Endothelial cell of umbilical vein (primary cell): ENCODE results near the gene BCR. TPM values are rescaled to one million over a fixed set of nuclear protein-coding genes. Genes with fewer than 3 reads are reported as not detected.

Experiments
- BruUV-seq: library from RNA; stranded (reverse); fragments of 400-500 nt; replicated peaks from 2 replicates; lab custom pipeline; 2021; lab: Mats Ljungman, UMichigan
- CTCF ChIA-PET: fragments of 300-600, 350-600 bp; sonication (Branson Sonifier 250); formaldehyde crosslinking; loops from one replicate; lab custom pipeline; 2021; ENCODE audit warnings: antibody characterized with exemption, inconsistent platforms; lab: Charles Lee
- POLR2A ChIA-PET: fragments of 300-600, 350-600 bp; sonication (Branson Sonifier 250); formaldehyde crosslinking; loops from one replicate; lab custom pipeline; 2021; ENCODE audit warnings: antibody characterized with exemption, inconsistent platforms; lab: Charles Lee
- DNase-seq: peaks from one replicate; pipeline ENCODE4 v3.0.0-alpha.2; 2011; ENCODE audit warnings: low read depth, low spot score
- FAIRE-seq: peaks from 2 replicates; lab custom pipeline; 2011; peaks lifted over from hg19 to GRCh38; lab: Jason Lieb, UNC
- H2AFZ ChIP-seq: 2 replicates; pipeline ENCODE4 v1.6.0; 2012; ENCODE audit warnings: low read depth, low read length, control low read depth, inconsistent platforms
- H3K27ac ChIP-seq: 2 replicates; pipeline ENCODE4 v1.5.1; 2011; ENCODE audit warnings: low read depth, mild to moderate bottlenecking, control low read depth, low read length, moderate library complexity; ENCODE audit not compliant: insufficient read depth
- H3K27me3 ChIP-seq, 2 experiments: 2 replicates each; pipeline versions ENCODE4 v1.6.0 to v1.6.1; 2011; ENCODE audit warnings: low read length in 2 of 2, mixed read lengths in 1 of 2; ENCODE audit not compliant: control insufficient read depth in 2 of 2, insufficient read depth in 2 of 2
- H3K36me3 ChIP-seq, 2 experiments: 2 replicates in 1 of 2; 3 replicates in 1 of 2; pipeline ENCODE4 v1.5.1; 2011; ENCODE audit warnings: low read length in 2 of 2, mild to moderate bottlenecking in 1 of 2, moderate library complexity in 1 of 2; ENCODE audit not compliant: control insufficient read depth in 2 of 2, insufficient read depth in 2 of 2; ENCODE audit errors: extremely low read depth in 1 of 2
- H3K4me1 ChIP-seq: 3 replicates; pipeline ENCODE4 v1.5.1; 2011; ENCODE audit warnings: mild to moderate bottlenecking, low read length; ENCODE audit not compliant: control insufficient read depth, insufficient read depth; ENCODE audit errors: extremely low read depth
- H3K4me2 ChIP-seq: 2 replicates; pipeline ENCODE4 v1.6.1; 2011; ENCODE audit warnings: low read length, control low read depth, mixed read lengths; ENCODE audit not compliant: insufficient read depth
- H3K4me3 ChIP-seq, 3 experiments: fragments of 200-600 bp in 1 of 3; sonication (generic), shearing (Covaris generic) in 1 of 3; replicated peaks in 1 of 3; 2 replicates each; pipeline ENCODE4 v1.5.1; 2011 to 2016; ENCODE audit warnings: control low read depth in 3 of 3, low read length in 3 of 3, mild to moderate bottlenecking in 2 of 3, inconsistent platforms in 1 of 3, low read depth in 1 of 3, moderate library complexity in 1 of 3; ENCODE audit not compliant: insufficient read depth in 1 of 3
- H3K79me2 ChIP-seq: 2 replicates; pipeline ENCODE4 v1.6.0; 2012; ENCODE audit warnings: low read length, inconsistent platforms; ENCODE audit not compliant: control insufficient read depth, insufficient read depth
- H3K9ac ChIP-seq: replicated peaks from 2 replicates; pipeline ENCODE3; 2011; ENCODE audit warnings: low read length, control low read depth; ENCODE audit not compliant: insufficient read depth; ENCODE audit errors: extremely low read depth
- H3K9me1 ChIP-seq: replicated peaks from 3 replicates; pipeline ENCODE4 v1.6.0; 2011; ENCODE audit warnings: mild to moderate bottlenecking, low read length; ENCODE audit not compliant: control insufficient read depth, insufficient read depth; ENCODE audit errors: extremely low read depth
- H3K9me3 ChIP-seq: replicated peaks from 2 replicates; pipeline ENCODE4 v1.5.1; 2012; ENCODE audit warnings: low read length, inconsistent platforms; ENCODE audit not compliant: control insufficient read depth, insufficient read depth
- H4K20me1 ChIP-seq: replicated peaks from 2 replicates; pipeline ENCODE3; 2011; ENCODE audit warnings: mild to moderate bottlenecking, low read length; ENCODE audit not compliant: control insufficient read depth, insufficient read depth; ENCODE audit errors: extremely low read depth
- EZH2 ChIP-seq: IDR thresholded peaks from 2 replicates; pipeline ENCODE4 v1.6.1; 2012; ENCODE audit warnings: borderline replicate concordance, low read depth, mild to moderate bottlenecking, moderate library complexity, low read length, inconsistent platforms; ENCODE audit not compliant: severe bottlenecking
- FOS ChIP-seq: IDR thresholded peaks from 2 replicates; pipeline ENCODE4 v1.6.1; 2011; ENCODE audit warnings: mild to moderate bottlenecking, low read length, moderate library complexity, borderline replicate concordance; ENCODE audit not compliant: insufficient read depth
- GATA2 ChIP-seq: IDR thresholded peaks from 2 replicates; pipeline ENCODE4 v1.7.0; 2011; ENCODE audit warnings: low read depth, mild to moderate bottlenecking, moderate library complexity, mixed read lengths, low read length; ENCODE audit not compliant: insufficient read length, insufficient read depth
- JUN ChIP-seq: IDR thresholded peaks from 2 replicates; pipeline ENCODE4 v1.6.1; 2011; ENCODE audit warnings: borderline replicate concordance, low read depth; ENCODE audit not compliant: insufficient read length, insufficient read depth
- MYC ChIP-seq: IDR thresholded peaks from one replicate; pipeline ENCODE4 v1.6.1; 2011; ENCODE audit warnings: mild to moderate bottlenecking, low read depth, low read length
- POLR2A ChIP-seq: IDR thresholded peaks from 2 replicates; pipeline ENCODE4 v1.6.1; 2012; ENCODE audit warnings: low read depth, mild to moderate bottlenecking, control low read depth, low read length
- POLR2AphosphoS5 ChIP-seq: IDR thresholded peaks from 2 replicates; pipeline ENCODE4 v1.6.1; 2012; ENCODE audit warnings: low read depth, mild to moderate bottlenecking, control low read depth, low read length, moderate library complexity; ENCODE audit not compliant: insufficient read depth
- dilution Hi-C: fragments of 300-500 bp; cut with MboI; formaldehyde crosslinking; loops from one replicate; pipeline ENCODE4 v1.15.0; 2019; ENCODE audit warnings: low sequenced_read_pairs; ENCODE audit not compliant: extremely low pct_ligation_motif_present
- intact Hi-C: fragments of 100-400 bp; cut with micrococcal nuclease; formaldehyde crosslinking; loops from one replicate; pipeline ENCODE4 v1.10.0; 2022
- polyA plus RNA-seq, 4 experiments: library from polyadenylated mRNA; depleted of rRNA in 3 of 4; stranded (reverse) in 3 of 4; unstranded in 1 of 4; fragments of >200 nt; gene quantifications; 2 replicates each; pipeline versions ENCODE4 v1.2.1 to v1.2.3, GENCODE V29; 2011 to 2012; ENCODE audit warnings: missing spikeins in 1 of 4
- total RNA-seq: library from RNA; stranded (reverse); gene quantifications from 2 replicates; pipeline ENCODE4 v1.2.3, GENCODE V29; 2021
- TF ChIP-seq, protein P1 (sequence below), 2 donors: IDR thresholded peaks; 1 replicate in 1 of 2; 2 replicates in 1 of 2; pipeline ENCODE4 v1.5.1; 2011; ENCODE audit warnings: low read length in 2 of 2, mild to moderate bottlenecking in 2 of 2, moderate library complexity in 2 of 2, control low read depth in 1 of 2, inconsistent platforms in 1 of 2, low read depth in 1 of 2; ENCODE audit not compliant: insufficient read depth in 1 of 2; ENCODE audit errors: extremely low read depth in 1 of 2
- TF ChIP-seq, protein P2 (sequence below): IDR thresholded peaks from 2 replicates; pipeline ENCODE4 v1.6.1; 2011; ENCODE audit not compliant: insufficient read depth, insufficient read length

Gene BCR
- total and polyA plus RNA-seq, 2 donors (not counting 3 experiments of a cell fraction or from before 2014, with no cell fraction given), result 129 to 141 TPM

DNA sequence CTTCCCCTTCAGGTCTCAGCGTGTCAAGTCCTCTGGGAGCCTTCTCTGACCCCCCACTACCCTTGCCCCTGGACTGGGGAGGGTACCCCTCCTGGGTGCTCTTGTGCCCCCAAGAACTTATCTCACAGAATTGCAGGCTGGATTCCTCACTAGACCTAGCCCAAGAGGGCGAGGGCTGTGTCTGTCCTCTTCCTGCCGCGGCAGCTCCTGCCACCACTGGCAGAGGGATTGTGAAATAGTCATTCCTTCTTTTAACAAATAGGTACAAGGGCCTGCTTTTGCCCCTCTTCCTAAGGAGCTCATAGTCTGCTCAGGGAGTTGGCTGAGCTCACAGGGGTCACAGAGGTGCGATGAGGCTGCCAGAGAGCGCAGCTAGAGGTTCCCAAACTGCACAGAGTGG is 29.5 kb upstream of the BCR start:
- Histone ChIP-seq H3K9ac (no peak overlapping the region), H4K20me1 (no peaks in the 10 kb centered on the region), H3K4me2 (no peak overlapping the region), H3K27me3 (no peaks in the 10 kb centered on the region), H3K4me1 (peaks cover 2% of the 10 kb centered on the region), H3K79me2 (no peaks in the 10 kb centered on the region), H3K27ac (no peak overlapping the region), H3K9me1 (no peaks in the 10 kb centered on the region), H3K36me3 (no peaks in the 10 kb centered on the region), H3K9me3 (no peaks in the 10 kb centered on the region), H2AFZ (no peak overlapping the region), H3K4me3 (no peak overlapping the region)
- ChIA-PET CTCF (interaction anchor here (1.4 kb wide), 1 partner anchor 131 kb away, joined by 3 read pairs; no protein-coding TSS in a partner anchor), POLR2A (no interaction called here)
- BruUV-seq, result no TSS peak
- dilution Hi-C loops, result no loop called here
- no peak for FAIRE-seq
- DNase-seq, result no peak
- TF ChIP-seq GATA2 (no peak), JUN (no peak), FOS (no peak), POLR2A (no peak), MYC (no peak), EZH2 (no peak), POLR2AphosphoS5 (no peak)
- TF ChIP-seq, protein P1, sequence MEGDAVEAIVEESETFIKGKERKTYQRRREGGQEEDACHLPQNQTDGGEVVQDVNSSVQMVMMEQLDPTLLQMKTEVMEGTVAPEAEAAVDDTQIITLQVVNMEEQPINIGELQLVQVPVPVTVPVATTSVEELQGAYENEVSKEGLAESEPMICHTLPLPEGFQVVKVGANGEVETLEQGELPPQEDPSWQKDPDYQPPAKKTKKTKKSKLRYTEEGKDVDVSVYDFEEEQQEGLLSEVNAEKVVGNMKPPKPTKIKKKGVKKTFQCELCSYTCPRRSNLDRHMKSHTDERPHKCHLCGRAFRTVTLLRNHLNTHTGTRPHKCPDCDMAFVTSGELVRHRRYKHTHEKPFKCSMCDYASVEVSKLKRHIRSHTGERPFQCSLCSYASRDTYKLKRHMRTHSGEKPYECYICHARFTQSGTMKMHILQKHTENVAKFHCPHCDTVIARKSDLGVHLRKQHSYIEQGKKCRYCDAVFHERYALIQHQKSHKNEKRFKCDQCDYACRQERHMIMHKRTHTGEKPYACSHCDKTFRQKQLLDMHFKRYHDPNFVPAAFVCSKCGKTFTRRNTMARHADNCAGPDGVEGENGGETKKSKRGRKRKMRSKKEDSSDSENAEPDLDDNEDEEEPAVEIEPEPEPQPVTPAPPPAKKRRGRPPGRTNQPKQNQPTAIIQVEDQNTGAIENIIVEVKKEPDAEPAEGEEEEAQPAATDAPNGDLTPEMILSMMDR (IDR thresholded peaks at IDR 0.05; ENCODE audit: extremely low read depth in 1 of 2, insufficient read depth in 1 of 2, low read depth in 1 of 2, low read length in 2 of 2), result no peak
- TF ChIP-seq, protein P2, sequence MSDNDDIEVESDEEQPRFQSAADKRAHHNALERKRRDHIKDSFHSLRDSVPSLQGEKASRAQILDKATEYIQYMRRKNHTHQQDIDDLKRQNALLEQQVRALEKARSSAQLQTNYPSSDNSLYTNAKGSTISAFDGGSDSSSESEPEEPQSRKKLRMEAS, result no peak
- intact Hi-C loops, result no loop called here
